MM.1S (cell line): ENCODE results near the gene SECTM1.

Source experiments
- EZH2 ChIP-seq: fragments of 300-600 bp; sonication (generic); optimal IDR thresholded peaks from 2 replicates; pipeline ENCODE3; 2017; ENCODE audit warnings: low read depth, mild to moderate bottlenecking, antibody characterized with exemption, low read length, mixed read lengths
- EZH2phosphoT487 ChIP-seq: fragments of 300-600 bp; sonication (generic); IDR thresholded peaks from 2 replicates; pipeline ENCODE4 v1.6.1; 2018; ENCODE audit warnings: antibody characterized with exemption, low read length
- TF ChIP-seq, protein P1 (sequence below): fragments of 300-600 bp; sonication (generic); IDR thresholded peaks from 2 replicates; pipeline ENCODE4 v1.5.1; 2016; ENCODE audit warnings: antibody characterized with exemption, low read length, mixed read lengths

DNA sequence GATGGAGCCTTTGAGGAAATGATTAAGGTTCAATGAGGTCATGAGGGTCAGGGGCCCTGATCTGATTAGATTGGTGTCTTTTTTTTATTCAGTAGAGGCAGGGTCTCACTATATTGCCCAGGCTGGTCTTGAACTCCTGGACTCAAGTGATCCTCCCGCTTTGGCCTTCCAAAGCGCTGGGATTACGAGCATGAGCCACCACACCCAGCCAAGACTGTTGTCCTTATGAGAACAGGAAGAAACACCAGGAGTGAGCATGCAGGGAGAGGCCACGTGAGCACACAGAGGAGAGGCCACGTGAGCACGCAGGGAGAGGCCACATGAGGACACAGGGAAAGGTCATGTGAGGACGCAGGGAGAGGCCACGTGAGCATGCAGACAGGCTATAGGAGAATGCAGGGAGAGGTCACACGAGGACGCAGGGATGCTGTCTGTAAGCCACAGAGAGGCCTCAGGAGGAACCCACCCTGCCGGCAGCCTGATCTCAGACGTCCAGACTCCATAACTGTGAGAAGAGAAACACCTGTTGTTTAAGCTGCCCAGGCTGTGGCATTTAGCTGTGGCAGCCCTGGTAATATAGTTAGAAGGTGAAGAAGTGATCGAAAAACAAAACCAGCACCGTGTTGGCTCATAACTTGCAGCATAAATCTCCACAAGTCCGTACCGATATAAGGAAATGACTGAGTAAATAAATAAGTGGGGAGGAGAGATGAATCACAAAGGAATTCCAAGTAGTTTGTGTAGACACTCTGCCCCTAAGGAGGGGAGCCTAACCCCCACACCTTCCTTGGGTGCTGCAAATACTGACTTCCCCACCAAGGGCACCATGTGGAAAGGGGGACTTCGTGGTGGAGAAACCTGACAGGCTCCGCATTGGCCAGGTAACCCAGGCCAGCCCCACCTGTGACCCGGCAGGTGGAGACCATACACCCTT is 45.4 kb downstream of the SECTM1 start:
- TF ChIP-seq EZH2 (no peak), EZH2phosphoT487 (no peak)
- TF ChIP-seq, protein P1, sequence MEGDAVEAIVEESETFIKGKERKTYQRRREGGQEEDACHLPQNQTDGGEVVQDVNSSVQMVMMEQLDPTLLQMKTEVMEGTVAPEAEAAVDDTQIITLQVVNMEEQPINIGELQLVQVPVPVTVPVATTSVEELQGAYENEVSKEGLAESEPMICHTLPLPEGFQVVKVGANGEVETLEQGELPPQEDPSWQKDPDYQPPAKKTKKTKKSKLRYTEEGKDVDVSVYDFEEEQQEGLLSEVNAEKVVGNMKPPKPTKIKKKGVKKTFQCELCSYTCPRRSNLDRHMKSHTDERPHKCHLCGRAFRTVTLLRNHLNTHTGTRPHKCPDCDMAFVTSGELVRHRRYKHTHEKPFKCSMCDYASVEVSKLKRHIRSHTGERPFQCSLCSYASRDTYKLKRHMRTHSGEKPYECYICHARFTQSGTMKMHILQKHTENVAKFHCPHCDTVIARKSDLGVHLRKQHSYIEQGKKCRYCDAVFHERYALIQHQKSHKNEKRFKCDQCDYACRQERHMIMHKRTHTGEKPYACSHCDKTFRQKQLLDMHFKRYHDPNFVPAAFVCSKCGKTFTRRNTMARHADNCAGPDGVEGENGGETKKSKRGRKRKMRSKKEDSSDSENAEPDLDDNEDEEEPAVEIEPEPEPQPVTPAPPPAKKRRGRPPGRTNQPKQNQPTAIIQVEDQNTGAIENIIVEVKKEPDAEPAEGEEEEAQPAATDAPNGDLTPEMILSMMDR: no peak
